Globus pallidus (tissue), 1 donor: Measurements from ENCODE around the gene LALBA.
"Not testable (repeated sequence)": the region's sequence is repeated elsewhere in the genome, so short reads cannot be mapped to it uniquely, and the experiment has no call there.

Source experiments
- DNase-seq: peaks from one replicate; pipeline ENCODE4 v3.0.0-alpha.2; 2015; ENCODE audit warnings: low spot score

LALBA gene

DNA sequence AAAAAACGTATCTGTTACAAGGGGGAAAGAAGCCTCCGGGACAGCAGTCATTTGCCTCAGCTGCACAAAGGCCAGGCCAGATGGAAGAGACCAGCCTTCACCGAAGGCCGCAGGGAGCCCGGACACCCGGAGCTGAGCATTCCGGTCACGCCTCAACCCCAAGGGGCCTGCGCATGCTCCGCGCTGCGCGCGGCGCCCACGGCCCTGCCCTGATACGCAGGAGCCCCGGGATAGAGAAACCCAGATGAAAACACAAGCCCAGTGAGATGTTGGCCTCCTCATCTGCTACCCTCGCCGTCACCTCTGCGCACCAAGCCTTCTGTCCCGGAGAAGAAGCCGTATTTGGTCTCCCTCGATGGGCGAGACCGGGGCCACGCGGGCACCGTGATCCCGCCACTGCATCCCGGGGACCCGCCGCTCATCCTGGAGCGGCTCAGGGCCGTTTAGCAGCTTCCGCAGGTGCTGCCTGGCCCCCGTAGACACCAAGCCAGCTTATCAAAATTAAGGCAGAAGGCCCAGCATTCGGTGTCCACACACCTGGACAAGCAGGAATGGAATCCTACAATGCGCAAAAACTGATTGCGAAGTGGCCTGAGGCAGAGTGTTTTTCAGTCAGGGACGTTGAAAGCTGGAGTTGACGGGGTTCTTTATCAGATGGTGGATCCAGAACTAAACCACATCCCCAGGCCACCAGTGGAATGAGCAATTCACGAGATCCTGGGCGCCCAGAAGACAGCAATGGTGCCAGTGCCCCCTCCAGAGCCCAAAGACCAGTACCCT lies 41.8 kb downstream of the LALBA start:
- no peak for DNase-seq

DNA sequence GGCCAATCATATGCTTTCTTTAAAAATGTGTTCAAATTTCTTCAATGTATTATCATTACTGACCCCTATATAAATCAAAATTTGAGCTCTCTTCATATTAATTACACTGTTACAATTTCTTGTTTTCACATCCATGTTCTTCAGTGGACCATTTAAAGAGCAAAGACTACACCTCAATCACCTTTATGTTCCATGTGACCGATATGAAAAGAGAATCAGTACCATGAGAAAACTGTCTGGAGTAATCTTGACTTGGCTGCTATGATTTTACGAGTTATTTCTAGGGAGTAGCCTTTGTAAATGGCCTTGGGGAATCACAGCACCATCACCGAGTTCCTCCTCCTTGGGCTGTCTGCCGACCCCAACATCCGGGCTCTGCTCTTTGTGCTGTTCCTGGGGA lies 44.5 kb downstream of the LALBA start, which contains the start of gene OR8S1:
Gene OR8S1, plus strand, starts transcription at position 301 of the 400 bp plus-strand sequence. Its CDS starts 0 bp downstream, at position 301.
- no peak for DNase-seq

GRCh38 chr12:48520381-48520780 lies 49.5 kb downstream of the LALBA start:
- not testable (repeated sequence) for DNase-seq
